ENCODE results near the gene CNTNAP2. TPM values are rescaled to one million over a fixed set of nuclear protein-coding genes. Genes with fewer than 3 reads are reported as not detected.

The CNTNAP2 gene
- total RNA-seq, 4 donors from 2014 or later: 0.42 TPM; not detected in 3

DNA sequence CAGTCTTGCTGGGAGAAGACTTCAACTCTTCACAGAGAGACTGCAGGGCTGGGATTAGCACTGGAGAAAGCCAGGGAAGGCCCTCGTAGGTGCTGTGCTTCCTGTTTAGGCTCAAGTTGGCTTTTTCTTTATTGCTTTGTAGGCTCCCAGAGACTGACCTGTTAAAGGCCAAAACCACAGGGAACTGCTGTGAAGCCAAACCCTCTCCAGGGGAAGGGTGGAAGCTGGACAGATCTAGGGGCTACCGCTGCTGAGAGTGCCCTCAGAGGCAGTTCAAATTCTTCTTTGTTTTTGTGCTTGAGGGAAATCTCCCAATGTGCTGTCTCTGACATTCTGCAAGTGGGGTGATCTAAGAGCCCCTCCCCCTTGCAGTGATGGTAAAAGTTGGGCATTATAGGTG lies 198.4 kb downstream of the CNTNAP2 start:
- Histone ChIP-seq H3K27me3 (no peaks in the 10 kb centered on the region), H3K36me3 (no peaks in the 10 kb centered on the region), H3K4me1 (no peaks in the 10 kb centered on the region), H3K4me3 (no peak overlapping the region), H3K27ac (no peak overlapping the region), H3K9me3 (no peaks in the 10 kb centered on the region)
- no peak for DNase-seq (ENCODE audit: low spot score in 2 of 2)
- TF ChIP-seq, protein P1, sequence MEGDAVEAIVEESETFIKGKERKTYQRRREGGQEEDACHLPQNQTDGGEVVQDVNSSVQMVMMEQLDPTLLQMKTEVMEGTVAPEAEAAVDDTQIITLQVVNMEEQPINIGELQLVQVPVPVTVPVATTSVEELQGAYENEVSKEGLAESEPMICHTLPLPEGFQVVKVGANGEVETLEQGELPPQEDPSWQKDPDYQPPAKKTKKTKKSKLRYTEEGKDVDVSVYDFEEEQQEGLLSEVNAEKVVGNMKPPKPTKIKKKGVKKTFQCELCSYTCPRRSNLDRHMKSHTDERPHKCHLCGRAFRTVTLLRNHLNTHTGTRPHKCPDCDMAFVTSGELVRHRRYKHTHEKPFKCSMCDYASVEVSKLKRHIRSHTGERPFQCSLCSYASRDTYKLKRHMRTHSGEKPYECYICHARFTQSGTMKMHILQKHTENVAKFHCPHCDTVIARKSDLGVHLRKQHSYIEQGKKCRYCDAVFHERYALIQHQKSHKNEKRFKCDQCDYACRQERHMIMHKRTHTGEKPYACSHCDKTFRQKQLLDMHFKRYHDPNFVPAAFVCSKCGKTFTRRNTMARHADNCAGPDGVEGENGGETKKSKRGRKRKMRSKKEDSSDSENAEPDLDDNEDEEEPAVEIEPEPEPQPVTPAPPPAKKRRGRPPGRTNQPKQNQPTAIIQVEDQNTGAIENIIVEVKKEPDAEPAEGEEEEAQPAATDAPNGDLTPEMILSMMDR (IDR thresholded peaks at IDR 0.05): no peak
- TF ChIP-seq POLR2A (IDR thresholded peaks at IDR 0.05) (no peak), EP300 (IDR thresholded peaks at IDR 0.05) (no peak)
- WGBS, 2 donors: 25 to 58% methylated on average over 2 of the region's 2 CpGs

- no peaks in the 10 kb centered on the region for H3K9me3 ChIP-seq
- no peaks in the 10 kb centered on the region for H3K27me3 ChIP-seq
- no peak overlapping the region for H3K27ac ChIP-seq
- no peaks in the 10 kb centered on the region for H3K36me3 ChIP-seq
- H3K4me1 ChIP-seq: no peaks in the 10 kb centered on the region
- TF ChIP-seq EP300 (IDR thresholded peaks at IDR 0.05) (no peak), POLR2A (IDR thresholded peaks at IDR 0.05) (no peak)
- TF ChIP-seq, protein P1 (IDR thresholded peaks at IDR 0.05): no peak
- H3K4me3 ChIP-seq: no peak overlapping the region
- no peak for DNase-seq (ENCODE audit: low spot score in 2 of 2)
- 60 to 64% methylated on average over 5 of the region's 5 CpGs for WGBS, 2 donors
Measured at GRCh38 chr7:146319629-146320028, 203.0 kb downstream of the CNTNAP2 start.

DNA sequence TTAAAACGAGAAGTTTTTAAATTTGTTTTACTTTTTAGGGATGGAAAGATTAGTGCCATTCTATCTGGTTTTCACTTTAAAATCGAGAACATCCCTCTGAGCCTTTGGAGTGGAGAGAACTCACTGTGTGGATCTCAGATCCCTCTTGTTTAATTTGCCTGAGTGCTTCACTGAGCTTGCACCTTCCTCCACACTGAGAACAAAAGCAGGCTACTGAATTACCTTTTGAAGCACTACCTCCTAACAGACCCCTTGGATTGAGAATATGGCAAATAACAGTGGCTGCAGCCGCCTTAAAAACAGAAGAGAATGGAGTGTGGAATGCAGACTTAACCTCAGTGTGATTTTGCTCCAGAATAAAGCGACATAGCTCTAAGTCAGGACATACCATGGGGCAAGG lies 204.7 kb downstream of the CNTNAP2 start:
- no peak for TF ChIP-seq POLR2A (IDR thresholded peaks at IDR 0.05)
- TF ChIP-seq, protein P1 (IDR thresholded peaks at IDR 0.05): no peak
- no peak for TF ChIP-seq EP300 (IDR thresholded peaks at IDR 0.05)
- Histone ChIP-seq H3K27me3 (no peaks in the 10 kb centered on the region), H3K9me3 (no peaks in the 10 kb centered on the region), H3K4me3 (no peak overlapping the region), H3K4me1 (no peaks in the 10 kb centered on the region), H3K36me3 (no peaks in the 10 kb centered on the region), H3K27ac (no peak overlapping the region)
- DNase-seq (ENCODE audit: low spot score in 2 of 2): no peak
- 66 to 70% methylated on average over 4 of the region's 4 CpGs for WGBS, 2 donors

GRCh38 chr7:146331369-146331768 lies 214.8 kb downstream of the CNTNAP2 start:
- Histone ChIP-seq H3K36me3 (no peaks in the 10 kb centered on the region), H3K27ac (no peak overlapping the region), H3K9me3 (no peaks in the 10 kb centered on the region), H3K4me1 (no peaks in the 10 kb centered on the region), H3K4me3 (no peak overlapping the region), H3K27me3 (no peaks in the 10 kb centered on the region)
- WGBS, 2 donors: 44 to 69% methylated on average over 1 of the region's 1 CpG
- TF ChIP-seq, protein P1 (IDR thresholded peaks at IDR 0.05): no peak
- no peak for TF ChIP-seq POLR2A (IDR thresholded peaks at IDR 0.05)
- no peak for TF ChIP-seq EP300 (IDR thresholded peaks at IDR 0.05)
- no peak for DNase-seq (ENCODE audit: low spot score in 2 of 2)

DNA sequence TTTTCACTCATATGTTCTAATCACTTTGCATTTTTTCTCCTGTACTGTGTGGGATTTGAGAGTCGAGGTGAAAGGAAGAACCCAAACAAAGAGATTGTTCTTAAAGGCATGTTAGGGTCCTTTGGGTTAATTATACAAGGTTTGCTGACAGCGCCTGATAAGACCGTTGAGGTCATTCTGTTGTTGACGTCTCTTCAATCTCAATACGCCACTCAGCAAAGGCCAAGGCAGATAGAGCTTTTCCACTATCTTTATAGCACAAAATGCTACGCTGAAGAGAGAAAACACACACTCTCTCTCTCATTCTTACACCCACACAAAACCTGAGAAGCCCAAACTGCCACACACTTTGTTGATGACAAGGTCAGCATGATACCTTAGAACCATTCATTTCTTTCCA lies 228.7 kb downstream of the CNTNAP2 start:
- Histone ChIP-seq H3K9me3 (no peaks in the 10 kb centered on the region), H3K4me3 (no peak overlapping the region), H3K27me3 (no peaks in the 10 kb centered on the region), H3K4me1 (no peaks in the 10 kb centered on the region), H3K36me3 (no peaks in the 10 kb centered on the region), H3K27ac (no peak overlapping the region)
- TF ChIP-seq EP300 (IDR thresholded peaks at IDR 0.05) (no peak), POLR2A (IDR thresholded peaks at IDR 0.05) (no peak)
- TF ChIP-seq, protein P1 (IDR thresholded peaks at IDR 0.05): no peak
- no peak for DNase-seq (ENCODE audit: low spot score in 2 of 2)
- 55 to 64% methylated on average over 6 of the region's 6 CpGs for WGBS, 2 donors

Data from tibial nerve (tissue), 4 donors.